Breast epithelium (tissue), 3 donors: ENCODE measurements around the gene NUFIP2.

ENCODE experiments used
- CTCF ChIP-seq, 3 donors: fragments of 450-650 bp; IDR thresholded peaks; one replicate each; pipeline ENCODE4 v1.5.1; 2016 to 2017; ENCODE audit warnings: antibody characterized with exemption in 3 of 3, mild to moderate bottlenecking in 3 of 3, moderate library complexity in 3 of 3
- POLR2A ChIP-seq: fragments of 450-650 bp; IDR thresholded peaks from one replicate; pipeline ENCODE4 v1.6.1; 2016; ENCODE audit warnings: antibody characterized with exemption, mild to moderate bottlenecking, moderate library complexity
- POLR2AphosphoS5 ChIP-seq, 3 donors: sonication (generic); formaldehyde crosslinking; IDR thresholded peaks; one replicate each; pipeline ENCODE4 v1.6.1; 2017; ENCODE audit warnings: antibody characterized with exemption in 3 of 3

DNA sequence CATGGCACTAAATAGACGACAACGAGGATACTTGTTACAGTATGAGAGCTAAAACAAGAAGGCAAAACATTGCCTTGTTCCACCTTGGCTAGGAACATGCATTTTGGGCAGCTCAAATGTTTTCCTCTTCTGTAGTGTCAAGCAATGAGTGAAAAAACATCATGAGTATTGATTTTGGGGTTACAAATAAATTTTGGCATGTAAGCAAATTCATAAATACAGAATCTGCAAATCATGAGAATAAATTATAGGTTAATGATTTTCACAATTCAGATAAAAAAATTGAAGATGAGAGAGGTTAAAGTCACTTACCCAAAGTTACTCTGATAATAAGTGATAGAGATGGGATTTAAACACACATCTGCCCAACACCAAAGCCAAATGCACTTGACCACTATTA lies 28.4 kb upstream of the NUFIP2 start:
- TF ChIP-seq CTCF (IDR thresholded peaks at IDR 0.05) (no peak), POLR2AphosphoS5 (IDR thresholded peaks at IDR 0.05) (no peak), POLR2A (no peak)
